ENCODE data around the gene RRP1B. TPM values are rescaled to one million over a fixed set of nuclear protein-coding genes. Genes with fewer than 3 reads are reported as not detected.
"Not testable (repeated sequence)": the region's sequence is repeated elsewhere in the genome, so short reads cannot be mapped to it uniquely, and the experiment has no call there.

Gene RRP1B
- total RNA-seq, 1 donor from 2014 or later, result 24.0 TPM

DNA sequence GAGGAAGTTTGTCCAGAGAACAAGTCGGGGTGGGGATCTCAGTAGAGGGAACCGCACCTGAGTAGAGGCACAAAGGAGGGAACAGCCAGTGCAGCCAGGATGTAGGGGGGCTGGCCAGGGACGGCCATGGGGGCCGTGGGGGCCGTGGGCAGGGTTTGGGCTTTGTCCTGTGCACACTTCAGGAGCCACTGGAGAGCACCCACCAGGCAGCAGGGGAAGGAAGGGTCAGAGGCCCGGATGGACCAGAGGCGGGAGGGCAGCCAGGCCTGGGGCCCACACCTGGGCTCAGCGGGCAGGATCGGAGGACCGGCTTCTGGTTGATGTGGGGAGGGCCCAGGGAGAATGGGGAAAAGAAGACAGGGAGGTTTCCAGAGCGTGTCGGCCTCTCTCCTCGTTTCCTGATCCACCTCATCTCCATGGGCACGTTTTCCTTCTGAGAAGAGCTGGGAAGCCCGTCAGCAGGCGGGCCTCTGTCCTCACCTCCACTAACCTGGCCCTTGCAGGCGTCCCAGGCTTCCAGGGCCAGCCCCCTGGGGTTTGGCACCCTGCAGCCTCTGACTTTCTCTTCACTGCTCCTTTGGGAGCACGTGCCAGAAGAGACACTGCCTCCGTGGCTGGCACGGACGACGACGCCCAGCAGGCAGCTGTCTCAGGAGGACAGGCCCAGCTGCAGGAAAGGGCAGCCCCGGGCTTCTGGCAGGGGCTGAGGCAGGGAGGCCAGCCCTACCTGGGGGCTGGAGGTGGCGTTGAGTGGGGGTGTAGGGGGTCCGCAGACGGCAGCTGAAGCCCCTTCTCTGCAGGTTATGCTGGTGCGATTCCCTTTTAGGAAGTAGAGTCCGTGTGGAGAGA is 42.8 kb downstream of the RRP1B start:
- no peak for DNase-seq

GRCh38 chr21:43702785-43703034 is 43.4 kb downstream of the RRP1B start:
- no peak for DNase-seq

GRCh38 chr21:43703035-43703880 is 43.9 kb downstream of the RRP1B start:
- no peak for DNase-seq

DNA sequence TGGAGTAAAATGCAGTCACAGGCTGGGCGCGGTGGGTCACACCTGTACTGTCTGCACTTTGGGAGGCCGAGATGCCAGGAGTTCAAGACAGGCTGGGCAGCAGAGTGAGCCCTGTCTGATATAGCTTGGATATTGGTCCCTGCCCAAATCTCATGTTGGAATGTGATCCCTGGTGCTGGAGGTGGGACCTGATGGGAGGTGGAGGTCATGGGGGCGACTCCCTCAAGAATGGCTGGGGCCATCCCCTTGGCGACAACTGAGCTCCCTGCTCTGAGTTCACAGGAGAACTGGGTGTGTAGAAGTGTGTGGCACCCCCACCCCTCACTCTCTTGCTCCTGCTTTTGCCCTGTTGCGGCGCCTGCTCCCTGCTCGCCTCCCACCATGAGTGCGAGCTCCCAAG is 48.1 kb downstream of the RRP1B start:
- no peak for DNase-seq

DNA sequence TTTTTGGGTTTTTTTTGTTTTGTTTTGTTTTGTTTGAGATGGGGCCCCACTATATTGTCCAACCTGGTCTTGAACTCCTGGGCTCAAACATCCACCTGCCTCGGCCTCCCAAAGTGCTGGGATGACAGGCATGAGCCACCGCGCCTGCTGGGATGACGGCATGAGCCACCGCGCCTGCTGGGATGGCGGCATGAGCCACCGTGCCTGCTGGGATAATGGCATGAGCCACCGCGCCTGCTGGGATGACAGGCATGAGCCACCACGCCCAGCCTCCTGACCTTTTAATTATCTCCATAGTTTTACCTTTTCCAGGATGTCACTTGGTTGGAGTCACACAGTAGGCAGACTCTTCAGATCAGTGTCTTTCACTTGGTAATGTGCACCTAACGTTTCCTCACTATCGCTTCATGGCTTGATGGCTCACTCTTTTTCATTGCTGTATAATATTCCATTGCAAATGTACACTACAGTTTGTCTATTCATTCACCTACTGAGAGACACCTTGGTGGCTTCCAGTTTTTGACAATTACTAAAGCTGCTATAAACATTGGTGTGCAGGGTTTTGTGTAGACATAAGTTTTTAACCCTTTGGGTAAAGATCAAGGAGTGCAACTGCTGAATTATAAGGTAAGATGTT is 49.5 kb downstream of the RRP1B start:
- DNase-seq, result no peak

DNA sequence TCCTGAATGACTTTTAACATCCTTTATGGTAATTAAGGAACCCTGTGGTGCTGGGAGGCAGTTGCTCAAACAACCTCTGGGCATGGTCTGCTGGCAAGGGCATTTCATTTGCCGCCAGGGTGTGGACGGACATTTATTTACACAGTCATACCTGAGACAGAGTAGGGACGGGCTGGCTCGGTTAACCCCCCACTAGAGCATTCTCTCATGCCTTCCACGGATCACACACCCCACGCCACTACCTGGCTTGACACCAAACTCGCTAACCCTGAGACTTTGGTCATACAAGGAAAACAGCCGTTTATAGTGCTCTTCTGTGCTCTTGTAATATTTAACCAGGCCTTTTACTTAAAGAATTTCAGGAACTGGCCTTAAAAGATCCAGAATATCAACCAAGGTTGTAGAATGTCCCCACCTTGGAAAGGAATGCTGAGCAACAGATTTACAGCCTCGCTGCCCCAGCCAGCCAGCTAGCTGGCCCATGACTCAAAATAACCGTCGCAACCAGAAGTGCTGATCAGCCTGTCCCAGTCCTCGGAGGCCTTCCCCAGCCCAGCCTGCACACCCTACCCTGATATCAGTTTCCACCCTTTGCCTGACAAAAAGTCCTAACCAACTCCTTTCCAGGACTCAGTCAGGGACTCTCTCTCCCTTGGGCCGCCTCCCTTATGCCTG is 53.0 kb downstream of the RRP1B start:
- DNase-seq, result no peak

DNA sequence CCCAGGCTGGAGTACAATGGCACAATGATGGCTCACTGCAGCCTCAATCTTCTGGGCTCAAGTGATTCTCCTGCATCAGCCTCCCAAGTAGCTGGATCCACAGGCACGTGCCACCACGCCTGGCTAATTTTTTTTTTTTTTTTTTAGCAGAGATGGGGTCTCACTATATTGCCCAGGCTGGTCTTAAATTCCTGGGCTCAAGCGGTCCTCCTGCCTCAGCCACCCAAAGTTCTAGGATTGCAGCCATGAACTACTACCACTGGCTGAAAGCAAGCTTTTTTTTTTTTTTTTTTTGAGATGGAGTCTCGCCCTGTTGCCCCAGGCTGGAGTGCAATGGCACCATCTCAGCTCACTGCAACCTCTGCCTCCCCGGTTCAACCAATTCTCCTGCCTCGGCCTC is 53.8 kb downstream of the RRP1B start:
- DNase-seq, result not testable (repeated sequence)

DNA sequence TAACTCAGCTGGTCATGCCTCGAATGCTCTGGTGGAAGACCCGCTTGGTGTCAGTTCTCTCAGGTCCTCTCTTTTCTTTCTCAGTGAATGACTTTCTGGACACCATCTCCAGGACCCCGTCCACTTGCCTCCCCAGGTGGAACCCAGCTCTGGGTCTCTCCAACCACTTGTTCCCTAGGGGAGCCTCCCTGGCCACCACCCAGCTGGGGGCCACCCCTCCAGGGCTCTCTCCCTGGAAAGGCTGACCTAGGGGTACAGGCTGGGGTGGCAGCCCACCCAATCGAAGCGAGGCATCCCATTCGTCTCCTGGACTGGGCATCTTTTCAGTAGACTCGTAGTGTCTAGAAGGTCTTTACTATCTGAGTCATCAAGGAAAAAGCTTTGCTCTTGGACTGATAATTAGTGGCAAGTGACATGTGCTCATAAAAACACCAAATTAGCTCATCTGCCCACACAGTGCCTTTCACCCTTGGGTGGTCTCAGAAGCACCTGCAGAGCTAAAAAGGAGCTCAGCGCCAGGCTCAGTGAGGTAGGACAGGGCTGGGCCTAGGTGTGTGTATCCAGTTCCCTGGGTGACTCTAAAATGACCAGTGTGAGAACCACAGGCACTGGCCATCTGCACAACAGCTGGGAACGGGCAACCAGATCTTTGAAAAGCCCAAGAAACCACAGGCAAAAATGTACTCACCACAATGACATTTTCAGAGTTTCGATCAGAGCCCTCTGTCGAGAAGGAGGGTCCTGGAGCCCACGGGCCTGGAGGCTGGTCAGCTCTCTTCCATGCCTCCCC is 57.2 kb downstream of the RRP1B start:
- no peak for DNase-seq

- no peak for DNase-seq
Measured at GRCh38 chr21:43717166-43717853, 58.0 kb downstream of the RRP1B start.

DNA sequence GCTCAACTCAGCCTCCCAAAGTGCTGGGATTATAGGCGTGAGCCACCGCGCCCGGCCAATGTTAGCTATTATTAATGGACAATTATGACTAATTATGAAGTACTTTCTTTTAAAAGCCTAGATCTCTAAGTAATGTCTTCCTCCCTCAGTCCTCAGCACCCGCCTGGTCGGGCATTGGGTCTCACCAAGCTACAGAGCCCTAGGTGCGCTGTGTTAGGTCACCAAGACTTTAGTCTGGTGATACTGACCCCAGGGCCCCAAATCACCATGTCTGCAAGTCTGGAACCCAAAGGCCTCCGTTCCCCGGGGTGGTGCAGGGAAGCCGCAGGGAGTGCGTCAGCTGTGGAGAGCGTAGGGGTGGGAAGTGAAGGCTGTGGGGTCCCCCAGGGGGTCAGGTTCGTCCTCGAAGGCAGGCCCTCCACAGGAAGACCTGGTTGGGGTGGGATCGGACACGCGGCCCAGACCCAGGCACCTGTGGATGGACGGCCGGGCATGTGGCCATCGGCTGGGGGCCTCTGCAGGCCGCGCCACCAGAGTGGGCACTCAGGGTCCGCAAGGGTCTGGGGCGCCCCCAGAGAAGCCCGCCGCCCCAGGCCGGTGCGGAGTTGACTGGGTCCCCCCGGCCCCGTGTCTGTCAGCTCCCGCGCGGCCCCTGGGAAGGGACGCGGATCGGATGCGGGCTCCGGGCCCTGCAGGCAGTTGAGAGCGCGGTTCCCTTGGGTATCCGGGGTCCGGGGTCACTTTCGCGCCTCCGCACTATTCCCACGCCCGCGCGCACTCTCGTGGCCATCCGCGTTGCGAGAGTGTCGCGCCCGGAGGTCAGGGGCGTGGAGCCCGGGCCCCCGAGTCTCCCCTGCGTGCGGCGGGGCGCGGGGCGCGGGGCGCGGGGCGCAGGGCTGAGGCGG is 58.9 kb downstream of the RRP1B start:
- no peak for DNase-seq

DNA sequence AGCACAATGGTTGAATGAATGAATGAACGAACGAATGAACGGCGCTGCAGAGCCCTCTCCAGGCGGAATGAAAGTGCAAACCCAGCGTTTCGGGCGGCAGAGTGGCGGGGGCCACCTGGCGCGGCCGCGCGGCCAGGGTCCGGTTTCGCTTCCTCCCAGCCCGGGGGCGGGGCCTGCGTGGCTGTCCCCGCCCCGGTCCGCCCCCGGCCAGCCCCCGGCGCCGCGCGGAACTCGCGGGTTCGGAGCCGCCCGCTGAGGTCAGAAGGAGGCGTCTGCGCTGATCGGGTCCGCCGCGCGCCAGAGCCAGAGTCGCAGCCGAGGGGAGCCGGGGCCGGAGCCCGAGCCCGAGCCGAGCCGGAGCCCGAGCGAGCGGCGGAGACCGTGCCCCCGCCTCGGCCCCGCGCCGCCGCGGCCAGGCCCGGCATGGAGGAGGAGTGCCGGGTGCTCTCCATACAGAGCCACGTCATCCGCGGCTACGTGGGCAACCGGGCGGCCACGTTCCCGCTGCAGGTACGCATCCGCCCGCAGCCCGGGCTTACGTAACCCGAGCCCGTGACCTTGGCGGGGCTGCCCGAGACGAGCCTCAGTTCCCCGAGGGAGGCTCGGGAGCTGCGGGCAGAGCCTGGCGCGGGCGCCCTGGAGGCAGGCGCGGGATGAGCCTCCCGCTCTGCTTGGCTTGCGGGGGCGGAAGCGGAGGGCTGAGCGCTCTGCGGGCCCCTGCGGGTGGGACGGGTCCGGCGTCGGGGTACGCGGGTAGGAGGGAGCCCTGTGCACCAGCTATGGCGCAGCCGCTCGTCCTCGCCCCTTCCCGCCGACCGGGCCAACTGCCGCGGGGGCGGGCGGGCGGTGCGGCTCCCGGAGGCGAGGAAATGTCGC is 59.8 kb downstream of the RRP1B start, which contains the start of gene PDXK:
TSS of gene PDXK (plus strand) at position 258 of the 876 bp plus-strand sequence. CDS start at position 424, 166 bp downstream.
- DNase-seq, result peak; percentile 80

- DNase-seq, result no peak
Measured at GRCh38 chr21:43719748-43720538, 60.6 kb downstream of the RRP1B start.

- no peak for DNase-seq
Measured at GRCh38 chr21:43720539-43721166, 61.3 kb downstream of the RRP1B start.

- DNase-seq, result no peak
Measured at GRCh38 chr21:43721206-43721605, 61.8 kb downstream of the RRP1B start.

DNA sequence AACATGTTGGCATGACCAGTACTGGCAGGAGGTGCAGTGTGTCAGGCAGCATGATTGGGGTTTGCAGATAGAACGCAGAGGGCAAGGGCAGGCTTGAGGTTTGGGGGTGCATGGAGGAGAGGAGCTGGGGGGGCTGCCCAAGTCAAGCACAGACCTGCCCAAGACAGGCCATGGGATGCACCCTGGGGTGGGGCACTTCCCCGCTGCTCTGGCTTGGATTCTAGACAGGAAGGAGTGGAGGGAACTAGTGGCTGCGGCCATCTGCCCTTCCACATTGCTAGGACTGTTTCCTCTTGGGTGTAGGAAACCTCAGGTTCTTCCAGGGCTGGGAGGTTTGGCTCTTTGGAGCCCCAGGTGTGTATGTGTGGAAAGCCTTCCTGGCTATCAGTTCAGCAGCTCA is 62.6 kb downstream of the RRP1B start:
- no peak for DNase-seq

DNA sequence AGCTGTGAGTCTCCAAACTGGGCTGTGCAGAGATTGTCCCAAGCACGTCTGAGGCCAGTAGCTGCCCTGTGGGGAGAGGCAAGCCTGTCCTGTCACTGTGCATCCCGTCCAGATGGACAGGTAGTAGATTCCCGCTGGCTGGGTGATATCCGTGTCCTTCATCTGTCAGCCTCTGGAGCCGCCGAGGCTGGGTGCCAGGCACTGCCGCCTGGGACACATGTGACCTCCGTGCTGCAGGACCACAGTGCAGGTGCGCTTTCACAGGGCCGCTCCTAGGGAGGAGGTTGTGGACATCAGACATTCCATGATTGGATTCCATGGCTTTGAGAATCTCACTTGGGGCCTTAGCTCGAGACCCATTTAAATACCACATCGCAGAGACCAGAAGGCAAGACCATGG is 64.3 kb downstream of the RRP1B start:
- no peak for DNase-seq

DNA sequence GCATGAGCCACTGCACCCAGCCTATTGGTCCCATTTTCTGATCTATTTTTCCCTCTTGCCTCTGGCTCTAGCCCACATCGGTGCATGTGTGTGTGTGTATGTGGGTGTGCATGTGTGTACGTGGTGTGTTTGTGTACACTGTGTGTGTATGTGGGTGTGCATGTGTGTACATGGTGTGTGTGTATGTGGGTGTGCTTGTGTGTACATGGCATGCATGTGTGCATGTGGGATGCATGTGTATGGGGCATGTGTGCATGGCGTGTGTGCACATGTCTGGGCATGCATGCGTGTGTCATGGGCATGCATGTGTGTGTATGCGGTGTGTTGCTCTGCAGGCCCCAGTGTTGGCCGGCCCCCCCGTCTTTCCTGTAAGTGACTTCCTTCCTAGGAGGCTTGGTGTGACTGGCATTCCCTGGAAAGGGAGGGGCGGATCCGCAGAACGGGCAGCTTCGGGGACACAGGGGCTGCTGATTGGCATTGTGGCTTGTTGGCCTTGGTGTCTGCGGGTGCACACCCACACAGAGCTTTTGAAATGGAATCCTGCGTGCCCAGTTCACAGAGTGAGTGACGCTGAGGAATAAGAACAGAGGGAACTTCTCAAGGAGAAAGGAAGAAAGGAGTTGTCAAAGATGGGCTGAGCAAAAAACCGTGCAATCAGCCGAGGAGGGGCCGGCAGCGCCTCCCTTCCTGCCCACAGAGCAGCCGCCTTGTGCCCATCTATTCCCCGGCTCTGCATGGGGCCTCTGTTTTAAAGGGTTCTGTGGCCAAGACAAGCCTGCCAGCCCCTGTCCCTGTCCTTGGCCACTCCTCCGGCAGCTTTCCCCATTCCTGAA is 67.5 kb downstream of the RRP1B start:
- peak; percentile 44 for DNase-seq
